Fibroblast of pulmonary artery (primary cell): ENCODE results near the gene EFCAB6.

ENCODE experiments used
- DNase-seq: peaks from one replicate; pipeline ENCODE4 v3.0.0-alpha.2; 2010; ENCODE audit warnings: low read depth
- H3K4me3 ChIP-seq: replicated peaks from 2 replicates; pipeline ENCODE4 v1.5.1; 2011; ENCODE audit warnings: low read depth, mild to moderate bottlenecking, control low read depth, low read length, moderate library complexity
- TF ChIP-seq, protein P1 (sequence below): IDR thresholded peaks from 2 replicates; pipeline ENCODE4 v1.5.1; 2011; ENCODE audit warnings: mild to moderate bottlenecking, control low read depth, low read length, inconsistent platforms; ENCODE audit errors: missing control alignments

Gene EFCAB6

DNA sequence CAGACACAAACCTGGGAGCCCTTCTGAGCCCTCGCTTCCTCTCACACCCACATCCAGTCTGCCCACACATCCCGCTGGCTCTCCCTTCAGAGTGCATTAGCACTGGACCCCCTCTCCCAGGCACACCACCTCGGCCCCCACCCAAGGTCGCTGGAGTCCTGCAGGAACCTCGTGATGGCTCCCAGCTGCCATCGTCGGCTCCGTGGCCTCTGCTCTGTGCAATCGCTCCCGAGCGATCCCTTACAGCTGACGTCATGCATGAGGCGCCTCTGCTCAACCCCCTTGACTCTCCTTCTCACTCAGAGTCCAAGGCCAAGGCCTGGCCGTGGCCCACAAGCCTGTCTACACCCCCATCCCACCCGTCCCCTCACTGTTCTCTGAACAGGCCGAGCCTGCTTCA, 183.9 kb downstream of the EFCAB6 start:
- TF ChIP-seq, protein P1, sequence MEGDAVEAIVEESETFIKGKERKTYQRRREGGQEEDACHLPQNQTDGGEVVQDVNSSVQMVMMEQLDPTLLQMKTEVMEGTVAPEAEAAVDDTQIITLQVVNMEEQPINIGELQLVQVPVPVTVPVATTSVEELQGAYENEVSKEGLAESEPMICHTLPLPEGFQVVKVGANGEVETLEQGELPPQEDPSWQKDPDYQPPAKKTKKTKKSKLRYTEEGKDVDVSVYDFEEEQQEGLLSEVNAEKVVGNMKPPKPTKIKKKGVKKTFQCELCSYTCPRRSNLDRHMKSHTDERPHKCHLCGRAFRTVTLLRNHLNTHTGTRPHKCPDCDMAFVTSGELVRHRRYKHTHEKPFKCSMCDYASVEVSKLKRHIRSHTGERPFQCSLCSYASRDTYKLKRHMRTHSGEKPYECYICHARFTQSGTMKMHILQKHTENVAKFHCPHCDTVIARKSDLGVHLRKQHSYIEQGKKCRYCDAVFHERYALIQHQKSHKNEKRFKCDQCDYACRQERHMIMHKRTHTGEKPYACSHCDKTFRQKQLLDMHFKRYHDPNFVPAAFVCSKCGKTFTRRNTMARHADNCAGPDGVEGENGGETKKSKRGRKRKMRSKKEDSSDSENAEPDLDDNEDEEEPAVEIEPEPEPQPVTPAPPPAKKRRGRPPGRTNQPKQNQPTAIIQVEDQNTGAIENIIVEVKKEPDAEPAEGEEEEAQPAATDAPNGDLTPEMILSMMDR = no peak
- H3K4me3 ChIP-seq = no peak overlapping the region
- no peak for DNase-seq

DNA sequence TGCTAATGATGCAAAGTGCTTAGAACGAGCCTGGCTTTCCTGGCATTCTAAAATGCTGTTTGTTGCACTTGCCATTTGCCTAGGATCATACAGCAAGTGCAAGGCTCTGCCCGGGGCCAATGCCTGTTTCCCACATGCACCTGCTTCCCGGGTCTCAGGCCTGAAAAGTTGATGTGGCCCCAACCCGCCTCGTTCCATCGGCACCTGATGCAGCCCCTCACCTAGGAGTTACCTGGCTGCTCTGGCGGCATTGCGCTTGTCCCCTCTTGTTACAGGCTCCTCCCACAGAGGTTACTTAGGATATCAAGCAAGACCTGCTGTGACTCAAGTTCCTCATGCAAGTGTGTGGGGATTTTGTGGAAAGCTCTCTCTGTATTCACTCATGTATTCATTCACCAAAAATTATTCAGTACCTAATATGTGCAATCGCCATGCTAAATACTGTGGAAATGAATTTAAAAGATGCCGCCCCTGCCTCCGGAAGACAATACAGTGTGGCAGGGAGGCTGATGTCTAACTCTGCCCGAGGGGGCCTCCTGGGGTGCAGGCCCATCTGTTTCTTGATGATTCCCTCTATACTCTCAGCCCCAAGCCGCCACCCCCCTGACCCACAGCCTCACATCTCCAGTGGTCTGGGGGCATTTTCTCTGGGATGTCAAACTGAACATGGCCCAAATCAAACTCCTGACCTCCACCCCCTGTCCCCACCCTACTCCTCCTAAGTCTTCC, 184.5 kb downstream of the EFCAB6 start:
- DNase-seq = no peak
- no peak overlapping the region for H3K4me3 ChIP-seq
- TF ChIP-seq, protein P1 = no peak

DNA sequence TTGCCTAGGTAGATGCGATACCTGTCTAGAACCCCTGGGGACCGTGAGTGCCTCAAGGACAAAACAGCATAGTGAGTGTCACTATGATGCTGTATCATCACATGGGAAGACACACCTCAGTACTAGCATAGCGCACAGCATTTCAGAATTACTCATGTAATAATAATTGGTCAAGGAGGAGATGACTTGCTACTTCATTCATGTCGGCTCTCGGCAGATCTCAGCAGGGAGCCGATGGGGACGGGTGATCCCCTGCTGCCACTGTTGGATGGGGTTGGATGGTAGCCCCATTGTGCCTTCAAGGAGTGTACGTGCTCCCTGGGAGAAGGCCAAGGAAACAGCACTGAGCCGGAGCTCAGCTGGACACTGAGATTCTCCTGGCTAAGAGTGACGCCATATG, 186.9 kb downstream of the EFCAB6 start:
- TF ChIP-seq, protein P1 = no peak

DNA sequence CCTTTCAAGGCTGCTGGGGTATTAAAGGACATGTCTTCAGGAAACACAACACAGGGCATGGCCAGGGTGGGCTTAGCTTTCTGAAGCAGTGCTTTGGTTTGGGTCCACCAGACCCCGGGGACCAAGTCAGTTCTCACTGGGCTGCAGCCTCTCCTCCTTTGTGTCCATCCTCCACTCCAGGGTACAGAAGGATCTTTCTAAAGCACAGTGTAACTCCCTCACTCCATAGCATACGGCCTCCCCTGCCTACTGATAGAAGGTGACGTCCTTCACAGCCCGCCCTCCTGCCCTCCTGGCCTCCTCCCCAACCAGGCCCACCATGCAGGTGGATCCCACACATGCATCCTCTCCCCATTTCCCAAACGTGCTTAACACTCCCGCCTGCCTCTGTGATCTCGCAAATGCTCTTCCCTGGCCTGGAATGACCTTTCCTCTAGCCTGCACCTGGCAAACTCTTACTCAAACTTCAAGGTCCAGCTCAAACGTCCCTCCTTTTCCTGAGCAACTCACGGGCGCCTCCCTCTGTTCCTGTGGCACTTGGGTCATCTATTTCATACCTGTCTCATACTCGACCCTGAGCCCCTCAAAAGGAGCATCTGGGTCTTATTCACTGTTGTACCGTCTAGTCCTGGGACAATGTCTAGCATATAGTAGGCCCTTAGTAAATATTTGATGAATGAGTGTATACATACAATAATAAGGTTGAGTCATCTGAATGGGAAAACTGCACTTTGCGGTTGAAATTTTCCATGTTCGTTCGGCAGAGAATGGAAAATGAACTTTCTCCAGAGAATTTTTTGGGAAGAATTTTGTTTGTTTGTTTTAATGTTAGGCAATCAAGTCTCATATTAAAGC, 187.7 kb downstream of the EFCAB6 start:
- no peak overlapping the region for H3K4me3 ChIP-seq
- TF ChIP-seq, protein P1 = no peak
- no peak for DNase-seq

More for the DNA sequence above, 186.9 kb downstream of the EFCAB6 start:
- no peak for DNase-seq
- no peak overlapping the region for H3K4me3 ChIP-seq

DNA sequence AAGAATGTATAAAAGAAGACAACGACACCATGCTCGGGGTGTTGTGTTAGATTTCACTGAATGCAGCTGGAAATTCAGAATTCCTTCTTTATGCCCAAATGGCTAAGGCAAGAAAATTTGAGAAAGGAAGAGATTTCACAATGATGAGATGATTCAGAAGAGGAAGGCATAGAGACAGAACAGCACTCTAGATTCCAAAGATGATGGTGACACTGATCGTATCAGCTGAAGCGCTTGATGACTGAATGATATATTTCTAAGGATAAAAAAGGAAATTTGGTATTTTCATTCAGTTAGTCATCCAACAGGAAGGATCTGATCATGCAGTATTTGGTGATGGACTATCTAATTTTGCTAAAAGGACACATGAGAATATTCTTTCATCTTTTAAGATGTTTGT, 189.2 kb downstream of the EFCAB6 start:
- TF ChIP-seq, protein P1 = no peak
- no peak for DNase-seq
- H3K4me3 ChIP-seq = no peak overlapping the region

DNA sequence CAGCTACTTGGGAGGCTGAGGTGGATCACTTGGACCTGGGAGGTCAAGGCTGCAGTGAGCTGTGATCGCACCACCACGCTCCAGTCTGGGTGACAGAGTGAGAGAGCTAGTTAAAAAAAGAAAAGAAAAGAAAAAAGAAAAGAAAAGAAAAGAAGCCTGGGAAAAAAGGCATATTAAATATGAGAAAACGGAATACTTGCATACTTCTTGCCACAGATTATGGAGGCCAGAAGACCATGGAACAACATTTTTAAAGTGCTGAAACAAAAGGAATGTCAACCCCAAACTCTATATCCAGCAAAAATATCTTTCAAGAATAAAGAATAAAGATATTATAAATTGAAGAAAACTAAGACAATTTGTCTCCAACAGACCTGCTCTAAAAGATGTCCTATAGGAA, 191.9 kb downstream of the EFCAB6 start:
- DNase-seq = no peak
- no peak overlapping the region for H3K4me3 ChIP-seq
- TF ChIP-seq, protein P1 = no peak

DNA sequence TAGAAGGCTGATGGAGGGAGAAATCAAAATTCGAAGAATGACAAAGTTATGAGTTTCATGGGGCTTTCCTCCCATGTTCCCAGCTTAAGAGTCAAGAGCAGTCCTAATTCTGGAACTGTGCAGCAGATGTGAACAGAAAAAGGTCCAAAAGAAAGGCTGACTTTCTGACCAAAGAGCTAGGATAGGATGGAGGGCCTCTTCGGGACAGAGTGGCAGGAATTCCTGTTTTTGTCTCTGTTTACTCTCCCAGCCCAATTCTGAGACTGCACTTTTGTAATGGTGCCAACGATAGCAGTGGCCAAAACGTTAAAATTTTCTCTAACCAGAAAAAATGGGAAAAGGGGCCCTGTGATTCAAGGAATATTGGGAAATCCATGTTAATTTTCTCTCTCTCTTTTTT, 193.6 kb downstream of the EFCAB6 start:
- H3K4me3 ChIP-seq = no peak overlapping the region
- DNase-seq = no peak
- TF ChIP-seq, protein P1 = no peak
